Measurements from ENCODE around the gene PLA2G4C.

Gene PLA2G4C

GRCh38 chr19:48110350-48110966, at the start of gene PLA2G4C:
PLA2G4C (minus strand) TSS chr19:48110817; CDS start chr19:48106529, 4,288 bp downstream.
- peak; percentile 48 for DNase-seq (ENCODE audit: low read depth, low spot score)

- DNase-seq (ENCODE audit: low read depth, low spot score) = no peak
Measured at GRCh38 chr19:48158210-48158790, 47.7 kb upstream of the PLA2G4C start.

GRCh38 chr19:48154003-48154402, 43.4 kb upstream of the PLA2G4C start:
- no peak for DNase-seq (ENCODE audit: low read depth, low spot score)

GRCh38 chr19:48152551-48152950, 41.9 kb upstream of the PLA2G4C start:
- DNase-seq (ENCODE audit: low read depth, low spot score) = peak; percentile 40

GRCh38 chr19:48149430-48149829, 38.8 kb upstream of the PLA2G4C start:
- DNase-seq (ENCODE audit: low read depth, low spot score) = no peak

- DNase-seq (ENCODE audit: low read depth, low spot score) = no peak
Measured at GRCh38 chr19:48148576-48148975, 38.0 kb upstream of the PLA2G4C start.

GRCh38 chr19:48147597-48148175, 37.1 kb upstream of the PLA2G4C start:
- no peak for DNase-seq (ENCODE audit: low read depth, low spot score)

GRCh38 chr19:48139053-48139452, 28.4 kb upstream of the PLA2G4C start:
- no peak for DNase-seq (ENCODE audit: low read depth, low spot score)

- no peak for DNase-seq (ENCODE audit: low read depth, low spot score)
Measured at GRCh38 chr19:48137411-48137810, 26.8 kb upstream of the PLA2G4C start.

- DNase-seq (ENCODE audit: low read depth, low spot score) = no peak
Measured at GRCh38 chr19:48136547-48136946, 25.9 kb upstream of the PLA2G4C start.

GRCh38 chr19:48135411-48135810, 24.8 kb upstream of the PLA2G4C start:
- no peak for DNase-seq (ENCODE audit: low read depth, low spot score)

GRCh38 chr19:48133094-48133493, 22.5 kb upstream of the PLA2G4C start:
- no peak for DNase-seq (ENCODE audit: low read depth, low spot score)

- DNase-seq (ENCODE audit: low read depth, low spot score) = no peak
Measured at GRCh38 chr19:48127561-48127960, 16.9 kb upstream of the PLA2G4C start.

- DNase-seq (ENCODE audit: low read depth, low spot score) = no peak
Measured at GRCh38 chr19:48123907-48124651, 13.5 kb upstream of the PLA2G4C start.

- DNase-seq (ENCODE audit: low read depth, low spot score) = no peak
Measured at GRCh38 chr19:48122421-48122820, 11.8 kb upstream of the PLA2G4C start.

GRCh38 chr19:48121909-48122371, 11.3 kb upstream of the PLA2G4C start:
- DNase-seq (ENCODE audit: low read depth, low spot score) = no peak

GRCh38 chr19:48121066-48121465, 10.4 kb upstream of the PLA2G4C start:
- DNase-seq (ENCODE audit: low read depth, low spot score) = no peak

GRCh38 chr19:48120505-48120904, 9.9 kb upstream of the PLA2G4C start:
- no peak for DNase-seq (ENCODE audit: low read depth, low spot score)

GRCh38 chr19:48118131-48118517, 7.5 kb upstream of the PLA2G4C start:
- no peak for DNase-seq (ENCODE audit: low read depth, low spot score)

- no peak for DNase-seq (ENCODE audit: low read depth, low spot score)
Measured at GRCh38 chr19:48117515-48118130, 7.0 kb upstream of the PLA2G4C start.

GRCh38 chr19:48113190-48113917, 2.7 kb upstream of the PLA2G4C start:
- DNase-seq (ENCODE audit: low read depth, low spot score) = no peak
